ENCODE data around the gene LYPD1. TPM values are rescaled to one million over a fixed set of nuclear protein-coding genes. Genes with fewer than 3 reads are reported as not detected.

Gene LYPD1
- polyA plus RNA-seq, 4 donors: 0.81 to 0.87 TPM; not detected in 2

DNA sequence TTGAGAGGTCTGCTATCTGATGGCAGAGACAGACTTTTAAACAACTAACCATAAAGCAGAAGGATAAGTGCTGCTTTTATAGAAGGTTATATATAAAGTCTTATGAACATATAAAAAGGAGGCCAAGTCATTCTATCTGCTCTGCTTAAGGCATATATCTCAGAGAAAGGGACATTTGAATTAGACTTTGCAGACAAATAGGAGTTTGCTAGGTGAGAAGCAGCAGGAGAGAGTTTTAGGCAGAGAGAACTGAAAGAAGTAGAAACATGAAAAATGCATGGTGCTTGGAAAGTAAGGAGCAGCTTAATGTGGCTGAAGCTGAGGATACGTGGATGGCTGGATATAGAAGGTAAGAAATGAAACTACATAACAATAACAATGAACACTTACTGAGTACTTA is 65.4 kb downstream of the LYPD1 start:
- Histone ChIP-seq H3K36me3 (ENCODE audit: control insufficient read depth in 3 of 3, insufficient read depth in 2 of 3, low read depth in 1 of 3, low read length in 3 of 3) (peaks cover 0 to 2% (median 0%) of the 10 kb centered on the region in 3 donors), H3K9me3 (ENCODE audit: control insufficient read depth in 2 of 2, insufficient read depth in 1 of 2, low read depth in 1 of 2, low read length in 1 of 2) (no peaks in the 10 kb centered on the region), H3K4me3 (ENCODE audit: low read depth in 1 of 3, low read length in 3 of 3) (no peak overlapping the region), H3K4me1 (ENCODE audit: control insufficient read depth in 3 of 3, insufficient read depth in 2 of 3, low read depth in 1 of 3, low read length in 2 of 3) (no peaks in the 10 kb centered on the region), H3K27me3 (ENCODE audit: control insufficient read depth in 3 of 3, insufficient read depth in 3 of 3, low read length in 3 of 3) (no peaks in the 10 kb centered on the region), H3K27ac (ENCODE audit: low read depth in 1 of 3, low read length in 2 of 3) (no peak overlapping the region)
- FAIRE-seq: no peak
- 59 to 90% (median 82%) methylated on average over 1 of the region's 1 CpG for WGBS, 3 donors
- no peak for DNase-seq

DNA sequence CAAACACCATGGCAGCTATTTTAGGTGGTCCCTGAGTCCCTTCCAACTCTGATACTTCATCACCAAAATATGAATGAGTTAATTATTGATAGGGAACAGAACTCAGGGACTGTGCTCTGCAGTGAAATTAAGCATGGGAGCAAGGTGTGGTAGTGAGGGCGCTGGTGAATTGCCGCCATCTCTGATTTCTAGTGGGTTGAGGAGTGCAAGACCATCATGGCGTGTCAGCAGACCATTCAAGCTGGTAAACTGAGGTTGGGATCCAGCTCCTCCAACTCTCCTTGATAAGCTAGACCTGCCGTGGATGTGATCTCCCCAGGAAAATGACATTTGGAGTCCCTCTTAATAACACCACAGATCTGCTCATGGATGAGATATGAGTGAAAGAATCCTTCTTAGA is 70.4 kb downstream of the LYPD1 start:
- DNase-seq (no peak), FAIRE-seq (no peak)
- Histone ChIP-seq H3K36me3 (ENCODE audit: control insufficient read depth in 3 of 3, insufficient read depth in 2 of 3, low read depth in 1 of 3, low read length in 3 of 3) (no peaks in the 10 kb centered on the region), H3K27ac (ENCODE audit: low read depth in 1 of 3, low read length in 2 of 3) (no peak overlapping the region), H3K4me1 (ENCODE audit: control insufficient read depth in 3 of 3, insufficient read depth in 2 of 3, low read depth in 1 of 3, low read length in 2 of 3) (no peaks in the 10 kb centered on the region), H3K4me3 (ENCODE audit: low read depth in 1 of 3, low read length in 3 of 3) (no peak overlapping the region), H3K9me3 (ENCODE audit: control insufficient read depth in 2 of 2, insufficient read depth in 1 of 2, low read depth in 1 of 2, low read length in 1 of 2) (peaks cover 0 to 12% of the 10 kb centered on the region in 2 donors), H3K27me3 (ENCODE audit: control insufficient read depth in 3 of 3, insufficient read depth in 3 of 3, low read length in 3 of 3) (no peaks in the 10 kb centered on the region)
- 90 to 93% (median 92%) methylated on average over 4 of the region's 4 CpGs for WGBS, 3 donors

DNA sequence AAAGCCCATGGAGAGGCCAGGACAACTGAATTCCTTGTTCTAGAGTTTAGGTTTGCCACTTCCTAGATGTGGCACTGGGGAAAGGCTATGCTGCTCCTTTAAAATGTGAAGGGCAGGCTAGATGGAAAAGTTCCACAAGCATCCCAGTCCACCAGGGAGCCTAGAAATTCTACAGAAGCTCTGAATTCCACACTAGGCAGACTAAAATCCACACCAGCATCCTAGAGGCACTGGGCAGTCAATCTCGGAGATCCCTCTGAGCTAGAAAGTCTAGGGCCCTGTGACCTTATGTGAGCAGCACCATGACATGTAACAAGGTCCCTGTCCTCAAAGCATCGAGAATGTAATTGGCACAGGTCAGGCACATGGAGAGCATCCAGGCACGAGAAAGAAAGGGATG is 71.5 kb downstream of the LYPD1 start:
- DNase-seq (no peak), FAIRE-seq (no peak)
- H3K4me3 ChIP-seq (ENCODE audit: low read depth in 1 of 3, low read length in 3 of 3): no peak overlapping the region
- peaks cover 0 to 12% of the 10 kb centered on the region in 2 donors for H3K9me3 ChIP-seq (ENCODE audit: control insufficient read depth in 2 of 2, insufficient read depth in 1 of 2, low read depth in 1 of 2, low read length in 1 of 2)
- H3K27me3 ChIP-seq (ENCODE audit: control insufficient read depth in 3 of 3, insufficient read depth in 3 of 3, low read length in 3 of 3): no peaks in the 10 kb centered on the region
- peaks cover 0 to 4% (median 0%) of the 10 kb centered on the region in 3 donors for H3K4me1 ChIP-seq (ENCODE audit: control insufficient read depth in 3 of 3, insufficient read depth in 2 of 3, low read depth in 1 of 3, low read length in 2 of 3)
- H3K27ac ChIP-seq (ENCODE audit: low read depth in 1 of 3, low read length in 2 of 3): no peak overlapping the region
- 79 to 91% (median 82%) methylated on average over 3 of the region's 3 CpGs for WGBS, 3 donors
- no peaks in the 10 kb centered on the region for H3K36me3 ChIP-seq (ENCODE audit: control insufficient read depth in 3 of 3, insufficient read depth in 2 of 3, low read depth in 1 of 3, low read length in 3 of 3)

DNA sequence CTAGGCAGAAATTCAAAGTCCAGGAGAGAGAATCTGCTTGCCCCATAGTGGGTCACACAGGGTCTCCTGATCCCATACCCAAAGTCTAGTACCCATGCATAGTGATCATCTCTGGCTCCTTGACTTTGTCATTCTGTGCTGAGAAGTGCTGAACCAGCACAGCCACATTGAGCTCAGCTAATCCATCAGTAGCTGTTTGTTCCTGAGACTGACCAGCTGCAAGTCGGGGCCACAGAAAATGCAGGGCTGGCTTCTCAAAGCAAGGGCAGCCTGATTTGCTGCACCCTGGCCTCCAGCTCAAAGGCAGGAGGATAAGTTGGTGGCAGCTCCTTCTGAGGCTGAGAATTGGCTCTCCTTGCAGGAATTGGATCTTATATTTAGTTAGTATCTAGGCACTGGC is 72.2 kb downstream of the LYPD1 start:
- WGBS, 3 donors: 87 to 100% (median 88%) methylated on average over 1 of the region's 1 CpG
- Histone ChIP-seq H3K27me3 (ENCODE audit: control insufficient read depth in 3 of 3, insufficient read depth in 3 of 3, low read length in 3 of 3) (no peaks in the 10 kb centered on the region), H3K27ac (ENCODE audit: low read depth in 1 of 3, low read length in 2 of 3) (no peak overlapping the region), H3K9me3 (ENCODE audit: control insufficient read depth in 2 of 2, insufficient read depth in 1 of 2, low read depth in 1 of 2, low read length in 1 of 2) (peaks cover 0 to 12% of the 10 kb centered on the region in 2 donors), H3K4me3 (ENCODE audit: low read depth in 1 of 3, low read length in 3 of 3) (no peak overlapping the region), H3K4me1 (ENCODE audit: control insufficient read depth in 3 of 3, insufficient read depth in 2 of 3, low read depth in 1 of 3, low read length in 2 of 3) (peaks cover 0 to 4% (median 0%) of the 10 kb centered on the region in 3 donors), H3K36me3 (ENCODE audit: control insufficient read depth in 3 of 3, insufficient read depth in 2 of 3, low read depth in 1 of 3, low read length in 3 of 3) (no peaks in the 10 kb centered on the region)
- DNase-seq: no peak
- no peak for FAIRE-seq

DNA sequence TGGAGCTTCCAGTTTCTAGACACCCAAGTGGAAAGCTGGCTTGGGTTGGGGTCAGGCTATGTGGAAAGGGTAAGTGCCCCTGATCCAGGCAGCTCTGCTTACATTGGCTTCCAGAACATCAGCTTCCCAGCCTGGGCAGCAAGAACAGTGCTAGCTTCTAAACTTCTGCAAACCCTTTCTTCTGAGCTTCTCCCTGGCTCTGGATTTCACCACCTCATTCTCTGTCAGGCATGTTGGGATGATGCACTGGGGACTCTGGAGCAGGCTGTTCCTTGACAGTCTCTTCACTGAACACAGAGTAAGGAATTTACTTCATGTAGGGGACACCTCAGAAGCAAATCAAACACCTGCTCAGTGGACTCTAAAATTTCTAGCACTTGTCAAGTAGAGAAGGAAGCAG is 72.8 kb downstream of the LYPD1 start:
- no peak for FAIRE-seq

DNA sequence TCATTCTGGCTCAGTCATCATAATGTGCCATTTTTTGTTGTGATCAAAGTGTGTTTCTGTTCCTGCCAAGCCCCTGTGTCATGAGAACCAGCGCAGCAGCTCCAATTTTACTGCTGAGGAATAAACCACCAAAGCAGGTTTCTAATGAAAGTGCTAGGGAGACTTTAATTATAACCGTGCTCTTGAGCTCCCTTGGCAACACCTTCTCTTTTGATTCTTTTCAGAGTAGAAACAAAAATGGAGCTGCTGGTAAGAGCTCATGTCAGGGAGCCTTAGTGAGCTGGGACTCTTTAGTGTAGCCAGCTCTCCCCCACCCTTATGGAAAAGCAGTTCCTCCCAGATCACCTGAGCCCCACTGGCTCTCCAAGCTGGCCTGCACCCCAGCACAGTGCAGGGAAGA is 74.3 kb downstream of the LYPD1 start:
- no peak for FAIRE-seq
- WGBS, 3 donors: 84 to 92% (median 90%) methylated on average over 2 of the region's 2 CpGs

More for the DNA sequence above, 72.8 kb downstream of the LYPD1 start:
- peaks cover 0 to 12% of the 10 kb centered on the region in 2 donors for H3K9me3 ChIP-seq (ENCODE audit: control insufficient read depth in 2 of 2, insufficient read depth in 1 of 2, low read depth in 1 of 2, low read length in 1 of 2)
- H3K36me3 ChIP-seq (ENCODE audit: control insufficient read depth in 3 of 3, insufficient read depth in 2 of 3, low read depth in 1 of 3, low read length in 3 of 3): no peaks in the 10 kb centered on the region
- no peak for DNase-seq
- no peak overlapping the region for H3K27ac ChIP-seq (ENCODE audit: low read depth in 1 of 3, low read length in 2 of 3)
- no peaks in the 10 kb centered on the region for H3K27me3 ChIP-seq (ENCODE audit: control insufficient read depth in 3 of 3, insufficient read depth in 3 of 3, low read length in 3 of 3)
- peaks cover 0 to 4% (median 0%) of the 10 kb centered on the region in 3 donors for H3K4me1 ChIP-seq (ENCODE audit: control insufficient read depth in 3 of 3, insufficient read depth in 2 of 3, low read depth in 1 of 3, low read length in 2 of 3)
- no peak overlapping the region for H3K4me3 ChIP-seq (ENCODE audit: low read depth in 1 of 3, low read length in 3 of 3)

DNA sequence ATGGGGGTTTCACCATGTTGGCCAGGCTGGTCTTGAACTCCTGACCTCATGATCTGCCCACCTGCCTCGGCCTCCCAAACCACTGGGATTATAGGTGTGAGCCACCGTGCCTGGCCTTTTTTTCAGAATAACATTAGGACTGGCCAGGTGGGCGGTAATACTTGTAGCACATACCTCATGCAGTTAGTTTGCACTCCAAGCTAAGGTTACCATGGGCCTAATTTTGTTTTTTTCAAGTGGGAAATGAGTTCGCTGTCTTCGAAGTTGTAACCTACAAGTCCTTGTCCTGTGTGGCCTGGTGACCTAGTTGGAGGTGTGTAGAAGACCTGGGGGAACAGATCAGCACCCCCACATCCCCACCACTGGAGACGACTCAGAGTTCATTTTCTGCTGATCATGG is 74.8 kb downstream of the LYPD1 start:
- Histone ChIP-seq H3K36me3 (ENCODE audit: control insufficient read depth in 3 of 3, insufficient read depth in 2 of 3, low read depth in 1 of 3, low read length in 3 of 3) (no peaks in the 10 kb centered on the region), H3K4me3 (ENCODE audit: low read depth in 1 of 3, low read length in 3 of 3) (no peak overlapping the region), H3K4me1 (ENCODE audit: control insufficient read depth in 3 of 3, insufficient read depth in 2 of 3, low read depth in 1 of 3, low read length in 2 of 3) (peaks cover 0 to 4% (median 0%) of the 10 kb centered on the region in 3 donors), H3K9me3 (ENCODE audit: control insufficient read depth in 2 of 2, insufficient read depth in 1 of 2, low read depth in 1 of 2, low read length in 1 of 2) (peaks cover 0 to 12% of the 10 kb centered on the region in 2 donors), H3K27me3 (ENCODE audit: control insufficient read depth in 3 of 3, insufficient read depth in 3 of 3, low read length in 3 of 3) (no peaks in the 10 kb centered on the region), H3K27ac (ENCODE audit: low read depth in 1 of 3, low read length in 2 of 3) (no peak overlapping the region)
- WGBS, 3 donors: 77 to 82% (median 80%) methylated on average over 6 of the region's 6 CpGs
- FAIRE-seq: no peak
- DNase-seq: no peak

More for the DNA sequence above, 74.3 kb downstream of the LYPD1 start:
- DNase-seq: no peak
- peaks cover 0 to 12% of the 10 kb centered on the region in 2 donors for H3K9me3 ChIP-seq (ENCODE audit: control insufficient read depth in 2 of 2, insufficient read depth in 1 of 2, low read depth in 1 of 2, low read length in 1 of 2)
- no peak overlapping the region for H3K4me3 ChIP-seq (ENCODE audit: low read depth in 1 of 3, low read length in 3 of 3)
- H3K27ac ChIP-seq (ENCODE audit: low read depth in 1 of 3, low read length in 2 of 3): no peak overlapping the region
- H3K36me3 ChIP-seq (ENCODE audit: control insufficient read depth in 3 of 3, insufficient read depth in 2 of 3, low read depth in 1 of 3, low read length in 3 of 3): no peaks in the 10 kb centered on the region
- no peaks in the 10 kb centered on the region for H3K27me3 ChIP-seq (ENCODE audit: control insufficient read depth in 3 of 3, insufficient read depth in 3 of 3, low read length in 3 of 3)
- peaks cover 0 to 4% (median 0%) of the 10 kb centered on the region in 3 donors for H3K4me1 ChIP-seq (ENCODE audit: control insufficient read depth in 3 of 3, insufficient read depth in 2 of 3, low read depth in 1 of 3, low read length in 2 of 3)
